Tongue (tissue), 2 donors: ENCODE measurements around the gene SLC38A10. TPM values are rescaled to one million over a fixed set of nuclear protein-coding genes. Genes with fewer than 3 reads are reported as not detected.

Source experiments
- DNase-seq: peaks from one replicate; pipeline ENCODE4 v3.0.0-alpha.2; 2015
- total RNA-seq: library from RNA; depleted of rRNA; stranded (reverse); fragments of >200 nt; gene quantifications from one replicate; pipeline ENCODE4 v1.2.3, GENCODE V29; 2014

The SLC38A10 gene
- total RNA-seq, result 52.7 TPM

- DNase-seq, result peak; percentile 95
Observed at GRCh38 chr17:81295031-81295675, at the start of gene SLC38A10. Gene SLC38A10 (minus strand): TSS chr17:81295307. CDS start chr17:81294921, 386 bp downstream.

- no peak for DNase-seq
Observed at GRCh38 chr17:81342269-81343070, 47.4 kb upstream of the SLC38A10 start.

DNA sequence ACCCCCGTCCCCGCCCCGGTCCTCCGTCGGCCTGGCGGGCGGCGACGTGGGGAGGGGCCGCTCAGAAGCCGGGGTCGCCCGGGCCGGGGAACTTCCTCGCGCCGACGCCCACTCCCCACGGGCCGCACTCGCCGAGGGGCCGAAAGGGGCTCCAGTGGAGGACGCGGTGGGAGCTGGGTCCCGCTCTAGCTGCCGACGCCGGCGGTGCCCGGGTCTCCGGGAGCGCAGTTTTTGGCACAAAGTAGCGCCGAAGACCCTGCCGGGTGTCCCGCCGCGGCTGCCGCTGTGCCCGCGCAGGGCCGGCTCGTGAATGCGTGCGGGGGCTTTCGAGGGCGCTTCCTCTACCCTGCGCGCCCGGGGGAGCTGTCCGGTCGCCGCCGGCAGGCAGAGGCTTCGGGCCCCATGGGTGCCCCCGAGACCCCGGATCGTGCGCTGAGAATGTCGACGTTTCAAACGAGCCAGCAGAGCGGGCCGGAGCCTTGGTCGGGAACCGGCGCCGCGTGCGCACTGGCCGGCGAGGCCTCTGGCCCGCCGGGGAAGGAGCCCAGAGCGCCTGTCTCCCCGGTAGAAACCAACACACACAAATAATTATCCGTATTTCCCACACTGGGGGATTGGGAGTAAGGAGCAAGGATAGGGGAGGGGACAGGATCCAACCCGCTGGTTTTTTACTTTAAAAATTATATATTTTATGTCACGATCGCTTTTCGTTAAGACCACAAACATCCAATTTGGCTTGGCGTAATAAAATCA is 46.6 kb upstream of the SLC38A10 start:
- DNase-seq, result no peak

DNA sequence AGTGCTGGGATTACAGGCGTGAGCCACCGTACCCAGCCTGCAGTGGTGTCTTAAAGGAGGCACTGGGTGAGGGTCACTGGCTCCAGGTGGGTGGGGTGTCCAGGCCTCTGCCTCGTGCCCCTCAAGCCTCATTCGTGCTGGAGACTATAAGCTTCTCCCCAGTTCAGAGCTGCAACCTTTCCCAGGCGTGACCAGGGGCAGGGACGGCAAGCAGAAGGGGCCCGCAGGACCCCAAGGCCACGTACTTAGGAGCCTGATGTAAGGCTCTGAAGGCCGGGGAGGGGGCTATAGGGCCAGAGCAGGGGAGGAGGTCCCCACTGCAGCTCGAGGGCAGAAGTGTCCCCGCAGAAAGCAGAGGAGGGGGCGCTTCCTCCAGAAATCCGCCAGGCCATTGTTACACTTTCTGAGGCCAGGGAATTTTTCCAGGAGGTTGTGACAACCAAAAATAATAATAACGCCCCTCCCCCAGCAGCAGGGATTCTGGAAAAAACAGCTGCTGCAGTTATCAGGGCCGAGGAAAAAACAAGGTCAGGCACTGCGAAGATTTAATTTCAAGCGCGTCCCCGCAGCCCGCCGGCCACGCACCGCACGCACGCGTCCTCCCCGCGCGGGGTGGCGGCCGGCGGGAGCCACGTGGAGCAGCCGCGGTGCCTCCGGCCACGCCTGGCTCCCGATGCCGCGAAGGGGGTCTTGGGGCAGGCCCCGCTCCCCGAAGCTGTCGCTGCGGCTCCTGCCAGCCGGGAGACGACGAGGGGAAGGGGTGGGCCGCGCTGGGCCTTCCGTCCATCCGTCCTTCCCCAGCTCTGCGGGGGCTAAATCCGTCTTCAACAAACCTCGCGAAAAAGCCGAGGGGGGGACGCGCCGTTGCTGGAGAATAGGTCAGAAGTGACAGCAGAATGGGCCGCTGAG is 45.8 kb upstream of the SLC38A10 start:
- DNase-seq, result peak; percentile 90

DNA sequence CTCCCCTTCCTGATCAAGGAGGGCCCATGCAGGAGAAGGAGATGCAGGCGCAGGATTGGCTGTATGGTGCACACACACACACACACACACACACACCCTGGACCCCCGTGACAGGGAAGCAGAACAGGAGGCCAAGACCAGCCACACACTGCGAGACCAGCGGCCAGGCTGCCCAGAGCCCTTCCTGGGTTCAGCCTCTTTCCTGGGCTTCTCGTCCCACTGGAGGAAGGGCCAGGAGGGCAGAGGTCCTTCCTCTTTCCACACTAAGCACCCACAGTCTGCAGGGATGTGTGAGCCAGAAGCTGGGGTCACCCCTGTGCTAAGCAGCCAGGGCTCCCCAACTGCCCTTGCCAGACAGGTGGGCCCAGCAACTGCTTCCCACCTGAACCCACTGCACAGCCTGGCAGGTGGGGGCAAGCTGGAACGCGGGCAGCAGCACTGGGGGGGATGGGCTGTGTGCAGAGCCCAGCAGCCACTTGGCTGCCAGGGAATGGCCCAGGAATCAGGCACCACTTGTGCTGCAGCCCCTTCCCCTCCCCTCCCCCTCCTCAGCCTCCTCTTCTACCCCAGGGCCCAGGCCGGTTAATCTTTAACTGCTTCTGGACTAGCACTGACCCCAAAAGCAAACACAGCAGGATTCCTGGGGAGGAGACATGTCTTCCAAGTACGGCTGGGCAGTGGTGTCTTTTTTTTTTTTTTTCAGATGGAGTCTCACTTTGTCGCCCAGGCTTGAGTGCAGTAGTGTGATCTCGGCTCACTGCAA is 44.6 kb upstream of the SLC38A10 start:
- DNase-seq, result peak; percentile 32

- DNase-seq, result peak; percentile 38
Observed at GRCh38 chr17:81339191-81339533, 44.1 kb upstream of the SLC38A10 start.

- DNase-seq, result peak; percentile 11
Observed at GRCh38 chr17:81338274-81339190, 43.4 kb upstream of the SLC38A10 start.

DNA sequence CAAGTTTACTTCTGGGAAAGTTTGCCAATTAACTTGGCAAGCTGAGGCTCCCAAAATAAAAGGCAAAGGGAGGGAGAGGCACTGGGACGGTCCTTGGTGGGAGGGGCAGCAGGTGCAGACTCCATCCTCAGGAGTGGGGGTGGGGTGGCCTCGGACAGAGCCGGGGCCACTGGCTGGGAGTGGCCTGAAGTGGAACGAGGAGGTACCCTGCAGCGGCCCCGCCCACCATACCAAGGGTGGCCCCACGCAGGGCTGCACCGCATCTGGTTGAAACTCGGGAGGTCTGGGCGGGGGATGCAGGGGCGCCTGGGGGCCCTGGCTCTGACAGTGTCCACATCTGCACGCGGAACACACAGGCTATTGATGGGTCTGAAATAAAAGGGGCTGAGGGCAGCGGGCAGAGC is 42.4 kb upstream of the SLC38A10 start:
- no peak for DNase-seq

GRCh38 chr17:81336930-81337325 is 41.8 kb upstream of the SLC38A10 start:
- DNase-seq, result peak; percentile 5

DNA sequence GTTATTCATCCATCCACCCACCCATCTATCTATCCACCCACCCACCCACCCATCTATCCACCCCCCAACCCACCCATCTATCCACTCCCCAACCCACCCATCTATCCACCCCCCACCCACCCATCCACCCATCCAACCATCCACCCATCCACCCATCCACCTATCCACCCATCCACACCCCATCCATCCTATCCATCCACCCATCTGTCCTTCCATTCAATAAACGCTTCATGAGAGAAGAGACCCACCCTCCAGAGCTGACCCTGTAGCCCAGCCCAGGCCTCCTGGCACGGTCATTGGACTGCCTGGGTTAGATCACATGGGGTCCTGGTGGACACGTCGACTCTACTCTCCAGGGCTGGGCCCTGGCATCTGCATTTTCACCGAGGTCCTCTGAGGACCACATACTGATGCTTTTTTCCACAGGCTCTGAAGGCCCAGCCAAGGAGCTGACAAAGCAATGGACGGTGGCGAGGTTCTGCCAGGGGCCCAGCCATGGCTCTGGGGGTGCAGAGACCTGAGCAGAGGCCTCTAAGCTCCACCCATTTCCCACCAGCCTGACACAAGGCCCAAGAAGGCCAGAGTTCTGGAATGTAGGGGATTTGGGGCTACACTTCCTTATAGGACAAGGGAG is 41.3 kb upstream of the SLC38A10 start:
- no peak for DNase-seq

GRCh38 chr17:81335773-81336157 is 40.7 kb upstream of the SLC38A10 start:
- DNase-seq, result no peak

DNA sequence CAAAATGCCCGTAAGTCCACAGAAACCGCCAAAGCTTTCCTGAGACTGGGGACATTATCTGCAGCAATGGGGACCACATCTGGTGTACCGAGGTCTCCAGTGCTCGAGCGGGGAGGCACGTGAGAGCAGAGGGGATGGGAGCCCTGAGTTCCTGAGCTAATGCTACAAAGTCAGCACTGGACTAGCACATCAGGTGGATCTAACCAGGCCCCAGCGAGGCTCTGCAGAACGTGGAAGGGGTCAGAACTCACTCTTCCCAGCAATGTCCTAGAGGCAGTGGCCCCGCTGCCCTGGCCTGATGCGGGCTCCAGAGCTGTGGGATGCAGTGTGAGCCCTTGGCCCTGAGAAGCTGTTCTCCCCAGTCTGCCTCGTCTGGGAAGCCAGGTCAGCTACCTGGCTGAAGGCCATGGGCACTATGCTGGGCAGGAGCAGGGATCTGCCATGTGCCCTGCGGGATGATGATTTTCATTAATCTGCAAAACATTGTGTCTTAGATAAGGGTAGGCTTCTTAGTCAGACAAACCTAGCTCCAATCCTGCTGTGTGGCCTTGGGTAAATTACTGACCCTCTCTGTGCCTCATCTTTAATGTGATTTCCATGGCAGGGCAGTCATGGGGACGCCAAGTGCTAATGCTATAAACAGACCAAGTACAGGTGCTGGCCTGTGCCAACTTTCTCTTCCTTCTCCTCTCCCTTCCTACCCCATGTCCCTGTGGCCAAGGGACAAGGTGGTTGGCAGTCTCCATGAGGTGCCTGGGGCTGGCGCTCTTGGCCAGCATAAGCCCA is 40.1 kb upstream of the SLC38A10 start:
- DNase-seq, result no peak

DNA sequence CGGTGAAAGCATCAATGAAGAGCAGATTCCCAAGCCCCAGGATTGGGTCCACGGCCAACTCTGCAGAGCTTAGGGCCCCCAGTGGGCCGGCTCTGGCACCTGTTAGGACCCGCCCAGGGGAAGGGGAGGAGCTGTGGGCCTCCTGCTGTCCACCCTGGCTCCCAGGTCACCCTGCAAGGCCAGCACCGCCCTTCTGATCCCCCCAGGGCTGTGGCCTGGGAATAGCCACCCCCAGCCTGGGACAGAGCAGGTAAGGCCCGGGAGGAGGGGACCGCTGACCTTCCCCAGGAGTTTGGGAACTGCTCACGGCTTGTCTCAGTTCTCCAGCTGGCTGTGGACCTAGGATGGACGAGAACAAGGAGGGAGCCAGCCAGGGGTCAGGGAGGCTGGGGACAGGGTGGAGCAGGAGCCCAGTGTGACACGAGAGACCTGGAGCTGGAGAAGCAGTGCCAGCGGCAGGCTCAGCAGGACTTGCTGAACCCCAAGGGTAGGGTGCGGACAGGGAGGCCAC is 39.3 kb upstream of the SLC38A10 start:
- DNase-seq, result peak; percentile 72

DNA sequence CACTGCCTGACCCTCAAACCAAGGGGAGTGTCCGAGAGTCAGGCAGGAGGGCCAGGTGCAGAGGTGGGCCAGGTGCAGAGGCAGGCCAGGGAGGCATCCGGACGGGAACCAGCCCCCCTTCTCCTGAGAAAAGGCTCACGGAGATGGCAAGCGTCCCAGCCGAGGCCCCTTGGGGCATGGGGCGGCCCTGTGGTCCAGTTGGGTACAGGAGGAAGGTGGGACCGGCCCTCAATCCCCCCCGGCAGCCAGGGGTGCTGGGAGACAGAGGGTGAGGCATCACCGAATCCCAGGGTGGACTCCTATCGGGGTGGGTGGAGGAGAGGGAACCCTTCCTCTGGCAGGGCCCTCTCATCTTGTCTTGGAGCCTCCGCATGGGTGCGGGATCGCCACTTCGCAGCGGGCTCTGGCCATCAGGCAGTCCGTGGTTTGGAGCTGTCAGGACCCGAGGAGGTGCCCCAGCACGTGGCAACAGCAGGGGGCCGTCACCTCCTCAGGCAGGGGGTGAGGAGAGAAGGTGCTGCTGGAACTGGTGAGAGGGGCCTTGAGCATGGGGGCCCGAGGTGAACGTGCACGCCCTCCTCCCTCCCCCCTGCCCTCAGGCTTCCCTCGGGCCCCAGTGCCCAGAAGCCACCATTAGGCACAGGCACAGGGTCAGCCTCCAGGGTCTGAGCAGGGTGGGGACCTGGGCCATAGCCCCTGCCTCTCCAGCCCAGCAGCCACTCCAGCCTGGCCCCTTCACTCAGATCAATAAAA is 38.7 kb upstream of the SLC38A10 start:
- no peak for DNase-seq

GRCh38 chr17:81332914-81333528 is 37.9 kb upstream of the SLC38A10 start:
- DNase-seq, result no peak

DNA sequence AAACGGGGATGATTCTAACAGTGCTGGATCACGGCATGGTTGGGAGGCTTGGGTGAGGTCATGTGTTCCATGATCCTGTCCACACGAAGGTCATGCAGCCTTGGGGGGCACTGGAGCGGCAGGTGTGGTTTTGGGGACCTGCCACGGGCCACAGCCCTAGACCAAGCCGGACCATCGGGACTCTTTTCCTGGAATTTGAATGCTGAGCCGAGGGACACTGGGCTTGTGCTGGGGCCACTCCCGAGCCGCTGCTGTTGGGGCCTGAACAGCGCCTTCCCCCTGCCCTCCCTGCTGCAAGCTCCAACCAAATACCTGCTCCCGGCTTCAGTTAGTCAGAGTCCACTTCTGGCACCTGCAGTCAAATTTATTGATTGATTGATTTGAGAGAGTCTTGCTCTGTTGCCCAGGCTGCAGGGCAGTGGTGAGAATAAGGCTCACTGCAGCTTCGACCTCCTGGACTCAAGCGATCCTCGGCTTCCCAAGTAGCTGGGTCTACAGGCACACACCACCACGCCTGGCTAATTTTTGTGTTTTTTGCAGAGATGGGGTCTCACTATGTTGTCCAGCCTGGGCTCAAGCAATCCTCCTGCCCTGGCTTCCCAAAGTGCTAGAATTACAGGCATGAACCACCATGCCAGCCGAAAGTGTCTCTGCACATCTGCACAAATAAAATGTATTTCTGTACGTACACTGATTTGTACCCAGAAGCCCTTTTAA is 37.2 kb upstream of the SLC38A10 start:
- DNase-seq, result no peak
